GM23248 (cell line): ENCODE results near the gene SERPINB8.
"Not testable (repeated sequence)": the region's sequence is repeated elsewhere in the genome, so short reads cannot be mapped to it uniquely, and the experiment has no call there.

Experiments used
- EZH2 ChIP-seq: fragments of 200-600 bp; sonication (generic); IDR thresholded peaks from 2 replicates; pipeline ENCODE4 v1.6.1; 2018; ENCODE audit warnings: antibody characterized with exemption, mild to moderate bottlenecking; ENCODE audit not compliant: insufficient read depth, poor library complexity, severe bottlenecking
- EZH2phosphoT487 ChIP-seq: fragments of 200-600 bp; sonication (generic); IDR thresholded peaks from 2 replicates; pipeline ENCODE4 v1.6.1; 2018; ENCODE audit warnings: antibody characterized with exemption, moderate library complexity, mild to moderate bottlenecking, low read depth; ENCODE audit not compliant: insufficient read depth

DNA sequence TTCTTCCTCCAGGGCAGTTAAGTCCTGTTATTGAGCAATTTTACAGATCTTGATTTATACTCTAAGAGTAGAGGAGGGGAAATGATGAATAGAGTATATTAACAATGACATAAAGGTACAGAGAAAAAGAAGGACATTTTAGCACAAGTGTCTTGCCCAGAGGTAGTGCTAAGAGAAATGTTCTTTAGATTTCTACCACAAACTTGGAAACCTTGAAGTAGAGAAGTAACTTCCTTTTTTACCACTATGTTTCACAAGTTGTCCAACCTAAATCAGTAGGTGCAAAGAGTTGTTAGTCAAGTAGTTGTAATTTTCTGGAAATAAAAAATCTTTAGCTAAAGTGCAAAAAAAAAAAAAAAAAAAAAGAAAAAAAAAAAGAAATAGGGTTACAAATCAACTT lies 40.5 kb upstream of the SERPINB8 start:
- not testable (repeated sequence) for TF ChIP-seq EZH2phosphoT487, EZH2
